ENCODE data around the gene FRMD8.
"Not testable (repeated sequence)": the region's sequence is repeated elsewhere in the genome, so short reads cannot be mapped to it uniquely, and the experiment has no call there.

Gene FRMD8

GRCh38 chr11:65394125-65394536, 7.7 kb downstream of the FRMD8 start:
- no peak for DNase-seq

DNA sequence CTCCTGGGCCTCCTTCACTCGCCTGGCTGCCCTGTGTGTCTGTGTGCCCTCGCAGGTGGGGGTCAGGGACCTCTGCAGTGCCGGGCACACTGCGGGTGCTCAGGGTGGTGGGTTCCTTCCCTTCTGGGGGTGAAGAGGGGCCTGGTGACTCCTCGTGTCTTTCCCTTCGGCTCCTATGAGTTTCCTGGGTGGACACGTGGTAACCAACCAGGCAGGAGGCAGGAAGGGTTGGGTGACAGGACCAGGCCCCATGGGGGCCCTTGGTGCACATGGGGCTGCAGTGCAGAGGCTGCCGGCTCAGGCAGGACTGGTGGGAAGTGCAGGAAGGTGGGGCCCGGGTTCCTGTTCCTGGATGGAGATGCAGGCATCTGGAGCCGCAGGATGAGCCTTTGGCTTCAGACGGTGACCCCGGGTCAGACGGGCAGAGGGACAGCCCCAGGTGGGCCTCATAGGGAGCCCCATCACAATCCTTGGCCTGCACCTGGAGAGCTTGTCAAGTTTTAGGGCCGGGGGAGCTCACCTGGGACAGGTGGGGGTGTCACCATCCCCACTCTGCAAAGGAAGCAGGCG, 9.6 kb downstream of the FRMD8 start:
- no peak for DNase-seq

DNA sequence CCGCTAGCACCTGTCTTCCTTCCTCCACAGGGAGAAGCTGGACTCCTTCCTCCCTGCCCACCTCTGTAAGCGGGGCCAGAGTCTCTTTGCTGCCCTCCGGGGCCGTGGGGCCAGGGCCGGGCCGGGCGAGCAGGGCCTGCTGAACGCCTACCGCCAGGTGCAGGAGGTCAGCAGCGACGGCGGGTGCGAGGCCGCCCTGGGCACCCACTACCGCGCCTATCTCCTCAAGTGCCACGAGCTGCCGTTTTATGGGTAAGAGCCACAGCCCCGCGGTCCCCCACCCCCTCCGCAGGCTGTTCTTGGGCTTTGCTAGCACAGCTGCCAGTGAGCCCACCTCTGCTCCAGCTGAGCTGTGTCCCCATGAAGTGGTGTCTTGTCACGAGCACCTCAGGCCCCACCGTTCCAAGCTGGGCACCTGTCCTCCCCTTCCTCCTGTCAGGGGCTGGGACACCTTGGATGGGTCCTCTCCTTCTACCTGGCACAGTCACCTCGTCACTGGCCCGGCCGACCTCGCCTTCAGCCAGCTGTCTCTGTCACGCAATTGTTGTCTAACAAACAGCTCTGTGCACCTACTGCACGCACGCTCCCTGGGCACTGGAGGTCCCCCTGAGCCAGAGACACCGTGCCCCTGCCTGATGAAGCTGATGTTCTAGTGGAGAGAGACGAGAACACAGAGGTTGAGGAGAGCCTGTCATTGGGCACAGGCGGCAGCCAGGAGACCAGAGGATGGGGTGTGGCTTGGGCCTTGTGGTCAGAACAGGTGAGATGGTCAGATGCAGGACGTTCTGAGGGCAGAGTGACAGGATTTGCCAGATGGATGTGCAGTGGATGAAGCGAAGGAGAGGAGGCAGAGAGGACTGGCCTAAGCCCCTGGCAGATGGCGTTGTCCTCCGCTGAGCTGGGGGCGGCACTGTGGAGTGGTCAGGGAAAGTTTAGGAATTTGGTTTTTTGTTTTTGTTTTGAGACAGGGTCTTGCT, 10.6 kb downstream of the FRMD8 start:
- DNase-seq: no peak

DNA sequence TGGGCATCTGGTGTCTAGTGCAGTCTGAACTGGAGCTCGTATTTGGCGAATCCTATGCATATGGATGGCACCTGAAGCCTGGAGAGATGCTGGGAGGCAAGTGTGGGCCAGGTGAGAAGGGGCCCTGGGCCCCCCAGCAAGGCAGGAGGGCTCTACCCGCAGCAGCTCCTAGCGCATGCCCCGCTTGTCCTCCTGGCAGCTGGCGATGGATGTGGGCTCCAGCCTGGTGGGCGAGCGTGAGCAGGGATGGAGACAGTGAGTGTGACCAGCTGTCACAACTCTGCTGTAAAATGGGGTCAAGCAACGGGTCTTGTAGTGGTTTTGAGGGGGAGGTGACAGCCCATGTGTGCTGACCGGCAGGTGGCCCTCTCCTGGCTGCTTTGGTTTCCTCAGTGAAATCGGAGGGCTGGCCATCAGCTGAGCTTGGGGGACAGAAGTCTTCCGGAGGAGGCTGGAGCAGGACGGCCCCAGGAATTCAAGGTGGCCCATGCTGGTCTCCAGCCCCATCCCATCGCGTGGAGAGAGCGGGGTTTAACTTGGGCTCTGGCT, 12.0 kb downstream of the FRMD8 start:
- DNase-seq: peak; percentile 42

DNA sequence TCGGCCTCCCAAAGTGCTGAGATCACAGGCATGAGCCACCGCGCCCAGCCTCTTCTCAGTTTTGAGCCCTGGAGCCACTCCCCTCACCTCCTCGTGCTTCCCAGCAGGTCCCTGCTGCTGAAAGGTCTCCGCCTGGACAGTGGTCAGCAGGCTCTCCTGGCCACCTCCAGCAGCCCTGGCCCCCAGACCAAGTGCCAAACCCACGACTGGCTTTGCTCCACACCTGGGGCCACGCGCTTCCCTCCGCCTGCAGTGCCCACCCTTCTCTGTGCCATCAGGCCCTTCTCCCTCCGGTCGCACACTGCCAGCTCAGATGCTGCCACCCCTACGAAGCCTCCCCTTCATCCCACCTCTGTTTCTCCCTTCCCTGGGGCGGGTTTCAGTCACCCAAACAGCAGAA, 12.8 kb downstream of the FRMD8 start:
- DNase-seq: no peak

DNA sequence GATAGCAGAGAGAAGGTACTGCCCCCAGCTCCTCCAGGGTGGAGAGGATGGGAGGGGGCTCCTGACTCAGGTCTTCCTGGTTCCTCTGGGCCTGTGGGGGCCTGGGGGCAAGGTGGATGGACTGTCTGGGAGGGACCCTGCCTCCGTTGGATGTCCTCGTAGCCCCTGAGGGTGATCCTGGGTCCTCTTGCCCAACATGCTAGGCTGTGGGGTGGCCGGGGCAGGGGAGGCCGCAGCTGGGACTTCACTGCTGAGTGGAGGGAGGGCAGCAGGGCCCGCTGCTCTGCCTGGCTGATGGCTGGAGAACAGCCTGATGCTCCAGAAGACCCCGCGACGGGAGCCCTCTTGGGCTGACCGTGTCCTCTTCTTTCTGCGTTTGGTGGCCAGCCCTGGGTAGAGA, 13.4 kb downstream of the FRMD8 start:
- DNase-seq: no peak

- no peak for DNase-seq
These were observed 14.1 kb downstream of the FRMD8 start for GRCh38 chr11:65400307-65401072.

DNA sequence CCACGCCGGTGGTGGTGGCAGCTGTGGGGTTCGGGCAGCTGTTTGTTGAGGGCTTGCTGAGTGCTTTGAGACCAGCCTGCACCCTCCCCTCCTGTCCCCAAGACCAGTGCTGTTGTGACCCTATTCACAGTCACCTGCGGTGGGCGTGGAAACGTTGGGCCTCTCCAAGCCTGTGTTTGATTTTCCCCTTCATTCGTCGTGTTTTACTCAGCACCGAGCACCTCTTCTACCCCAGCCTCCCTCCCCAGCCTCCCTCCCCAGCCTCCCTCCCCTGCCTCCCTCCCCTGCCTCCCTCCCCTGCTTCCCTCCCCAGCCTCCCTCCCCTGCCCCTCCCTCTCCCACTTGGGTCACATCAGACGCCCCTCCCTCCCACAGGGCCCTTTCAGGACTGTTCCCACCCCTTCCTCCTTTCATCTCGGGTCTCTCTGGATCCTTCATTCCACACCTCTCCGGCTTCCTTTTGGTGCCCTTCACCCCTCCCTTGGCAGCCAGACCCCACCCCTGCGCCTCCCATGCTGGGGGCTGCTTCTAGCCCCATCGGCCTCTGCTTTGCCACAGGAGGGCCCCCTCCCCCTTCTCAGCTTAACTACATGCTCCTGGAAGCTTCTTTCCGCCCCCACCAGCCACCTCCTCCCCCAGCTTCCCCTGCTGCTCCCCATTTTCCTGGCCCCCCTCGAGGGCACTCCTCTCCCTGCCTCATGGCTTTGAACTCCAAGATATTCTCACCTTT, 14.8 kb downstream of the FRMD8 start:
- DNase-seq: no peak

DNA sequence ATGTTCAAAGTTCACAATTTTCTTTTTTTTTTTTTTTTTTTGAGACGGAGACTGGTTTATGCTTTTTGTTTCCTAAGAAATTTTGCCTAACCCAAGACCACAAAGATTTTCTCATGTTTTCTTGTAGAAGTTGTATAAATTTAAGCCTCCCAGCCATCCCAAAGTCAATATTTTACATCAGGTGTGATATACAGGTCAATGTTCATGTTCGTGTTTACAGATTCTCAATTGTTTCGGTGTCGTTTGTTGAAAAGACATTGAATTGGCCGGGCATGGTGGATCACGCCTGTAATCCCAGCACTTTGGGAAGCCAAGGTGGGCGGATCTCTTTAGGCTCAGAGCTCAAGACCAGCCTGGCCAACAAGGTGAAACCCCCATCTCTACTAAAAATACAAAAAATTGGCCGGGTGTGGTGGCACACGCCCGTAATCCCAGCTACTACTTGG, 15.4 kb downstream of the FRMD8 start:
- DNase-seq: no peak

DNA sequence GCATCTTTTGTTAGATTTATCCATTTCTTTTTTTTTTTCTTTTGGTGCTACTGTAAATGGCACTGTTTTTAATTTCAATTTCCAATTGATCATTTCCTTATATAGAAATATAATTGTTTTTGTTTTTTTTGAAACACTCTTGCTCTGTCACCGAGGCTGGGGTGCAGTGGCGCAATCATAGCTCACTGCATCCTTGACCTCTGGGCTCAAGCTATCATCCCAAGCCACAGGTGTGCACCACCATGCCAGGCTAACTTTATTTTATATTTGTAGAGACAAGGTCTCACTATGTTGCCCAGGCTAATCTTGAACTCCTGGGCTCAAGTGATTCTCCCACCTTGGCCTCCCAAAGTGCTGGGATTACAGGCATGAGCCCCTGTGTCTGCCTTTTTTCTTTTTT, 16.4 kb downstream of the FRMD8 start:
- no peak for DNase-seq

DNA sequence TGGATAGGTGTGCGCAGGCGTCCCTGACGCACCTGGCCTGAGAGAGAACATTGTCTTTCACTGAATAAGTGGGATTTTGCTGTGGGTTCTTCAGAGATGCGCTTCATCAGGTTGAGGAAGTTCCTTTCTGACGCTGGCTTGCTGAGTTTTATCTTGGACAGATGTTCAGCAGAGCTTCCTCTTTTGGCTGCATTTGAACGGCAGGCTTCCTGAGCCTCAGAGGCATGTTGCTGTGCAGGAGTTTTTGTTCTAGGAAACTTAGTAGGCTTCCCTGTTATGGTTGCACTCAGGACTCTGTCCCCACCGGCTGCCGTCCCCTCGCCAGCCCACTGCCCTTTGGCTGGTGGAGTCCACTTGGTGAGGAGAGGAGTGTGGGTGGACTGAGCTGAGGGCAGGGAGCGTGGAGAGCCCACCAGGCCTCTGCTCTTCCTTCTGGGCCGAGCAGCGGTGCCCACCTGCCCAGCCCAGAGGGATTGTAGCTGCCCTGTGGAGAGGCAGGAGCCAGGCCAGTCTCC, 17.2 kb downstream of the FRMD8 start:
- DNase-seq: no peak

GRCh38 chr11:65404210-65404609, 17.8 kb downstream of the FRMD8 start:
- no peak for DNase-seq

GRCh38 chr11:65404638-65405339, 18.4 kb downstream of the FRMD8 start:
- DNase-seq: no peak

DNA sequence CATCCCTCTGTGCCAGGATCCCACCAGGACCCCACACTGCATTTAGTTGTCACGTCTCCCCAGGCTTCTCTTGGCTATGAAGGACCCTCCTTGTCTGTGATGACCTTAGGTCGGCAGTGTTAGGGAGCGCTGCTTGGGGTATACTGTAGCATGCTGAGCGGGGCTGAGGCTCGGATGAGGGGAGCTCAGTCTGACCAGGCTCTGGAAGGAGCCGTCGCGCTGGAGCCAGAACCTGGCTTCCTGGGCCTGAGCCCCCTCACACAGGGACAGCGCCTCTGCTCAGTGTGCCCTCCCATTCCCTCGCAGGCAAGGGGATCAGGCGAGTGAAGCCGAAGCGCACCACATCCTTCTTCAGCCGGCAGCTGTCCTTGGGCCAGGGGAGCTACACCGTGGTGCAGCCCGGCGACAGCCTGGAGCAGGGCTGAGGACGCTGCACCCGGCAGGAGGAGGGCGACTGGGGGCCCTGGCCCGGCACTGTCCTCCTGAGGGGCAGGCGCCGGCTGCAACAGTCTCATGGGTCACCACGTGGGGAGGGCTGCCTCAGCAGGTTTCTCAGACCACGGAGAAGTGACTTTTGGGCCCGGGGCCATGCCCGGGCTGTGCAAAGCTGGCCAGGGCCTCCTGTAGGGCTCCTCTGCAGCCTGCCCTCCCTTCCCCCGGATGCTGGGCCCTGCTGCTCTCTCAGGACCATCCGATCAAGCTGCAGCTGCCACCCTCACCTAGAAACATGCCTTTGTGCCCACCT, 24.7 kb downstream of the FRMD8 start:
- no peak for DNase-seq

DNA sequence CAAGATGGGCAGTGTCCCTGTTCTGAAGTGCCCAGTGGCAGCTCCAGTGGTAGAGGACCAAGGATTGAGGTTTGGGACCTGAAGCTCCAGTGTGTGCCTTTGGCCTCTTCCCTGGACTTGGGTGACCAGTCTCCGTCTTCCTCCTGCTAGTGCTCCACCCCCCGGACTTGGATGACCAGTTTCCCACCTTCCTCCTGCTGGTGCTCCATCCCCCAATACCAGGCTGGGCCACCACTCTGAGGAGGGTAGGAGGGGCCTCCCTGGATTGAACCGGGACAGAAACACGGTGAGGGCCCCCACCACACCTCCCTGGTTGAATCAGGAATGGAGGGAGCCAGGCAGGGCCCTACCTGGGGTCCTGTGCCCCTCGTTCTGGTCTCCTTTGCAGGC, 25.2 kb downstream of the FRMD8 start:
- no peak for DNase-seq

DNA sequence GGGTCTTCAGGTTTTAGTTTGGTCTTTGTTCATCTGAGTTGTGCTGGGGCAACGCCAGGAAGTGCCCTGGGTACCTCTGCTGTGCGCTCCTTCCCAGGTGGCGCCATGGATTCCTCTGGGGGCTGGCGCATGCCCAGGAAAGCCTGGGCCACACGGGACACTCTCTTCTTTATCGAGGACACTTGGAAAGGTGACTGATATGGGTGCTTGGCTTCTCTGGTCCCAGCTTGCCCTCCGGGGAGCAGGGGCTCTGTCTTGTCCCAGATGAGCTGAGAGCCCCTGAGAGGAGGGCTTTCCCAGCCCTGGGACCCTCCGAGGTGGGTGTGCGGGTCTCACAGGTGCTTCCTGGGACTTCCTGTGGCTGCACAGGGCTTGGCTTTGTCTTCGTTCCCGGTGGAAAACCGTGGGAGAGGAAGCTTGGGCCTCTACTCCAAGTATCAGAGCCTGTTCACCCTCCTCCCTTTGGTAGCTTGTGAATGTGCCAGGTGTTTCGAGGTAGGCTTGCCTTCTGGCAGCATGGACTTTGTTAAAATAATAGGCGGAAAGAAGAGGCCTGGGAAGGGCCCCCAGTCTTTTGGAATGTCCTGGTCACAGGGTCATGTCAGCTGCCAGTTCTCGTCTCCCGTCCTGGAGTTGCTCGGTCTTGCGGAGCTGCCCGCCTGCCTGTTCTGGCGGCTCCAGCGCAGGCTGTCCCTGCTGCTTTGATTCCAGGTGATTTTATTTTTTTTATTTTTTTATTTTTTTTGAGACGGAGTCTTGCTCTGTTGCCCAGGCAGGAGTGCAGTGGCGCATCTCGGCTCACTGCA, 26.0 kb downstream of the FRMD8 start:
- DNase-seq: no peak

GRCh38 chr11:65413077-65413664, 26.7 kb downstream of the FRMD8 start:
- DNase-seq: not testable (repeated sequence)

- no peak for DNase-seq
These were observed 28.5 kb downstream of the FRMD8 start for GRCh38 chr11:65414776-65415498.
